GM19463 (cell line): ENCODE results near the gene LRP6.
"Not testable (repeated sequence)": the region's sequence is repeated elsewhere in the genome, so short reads cannot be mapped to it uniquely, and the experiment has no call there.

Experiments used
- ATAC-seq: cut with Tn5 transposase; IDR thresholded peaks from one replicate; pipeline ENCODE4 v1.9.1; 2021; ENCODE audit warnings: mild to moderate bottlenecking, moderate library complexity; ENCODE audit not compliant: unreplicated experiment

Gene LRP6

GRCh38 chr12:12127304-12127703 is 139.5 kb downstream of the LRP6 start:
- ATAC-seq, result no peak

GRCh38 chr12:12126551-12126950 is 140.3 kb downstream of the LRP6 start:
- no peak for ATAC-seq

GRCh38 chr12:12123036-12123604 is 143.7 kb downstream of the LRP6 start:
- ATAC-seq, result no peak

GRCh38 chr12:12121061-12121460 is 145.8 kb downstream of the LRP6 start:
- ATAC-seq, result no peak

GRCh38 chr12:12116677-12117076 is 150.2 kb downstream of the LRP6 start:
- ATAC-seq, result no peak

- no peak for ATAC-seq
Measured at GRCh38 chr12:12115514-12115913, 151.3 kb downstream of the LRP6 start.

- ATAC-seq, result not testable (repeated sequence)
Measured at GRCh38 chr12:12110923-12111555, 155.8 kb downstream of the LRP6 start.

GRCh38 chr12:12108441-12109058 is 158.3 kb downstream of the LRP6 start:
- ATAC-seq, result no peak

- no peak for ATAC-seq
Measured at GRCh38 chr12:12107678-12108077, 159.2 kb downstream of the LRP6 start.

GRCh38 chr12:12099102-12099501 is 167.7 kb downstream of the LRP6 start:
- ATAC-seq, result no peak

- ATAC-seq, result no peak
Measured at GRCh38 chr12:12098691-12099015, 168.2 kb downstream of the LRP6 start.

- no peak for ATAC-seq
Measured at GRCh38 chr12:12097891-12098690, 168.8 kb downstream of the LRP6 start.

- ATAC-seq, result no peak
Measured at GRCh38 chr12:12095021-12095420, 171.8 kb downstream of the LRP6 start.

- ATAC-seq, result no peak
Measured at GRCh38 chr12:12094481-12094880, 172.4 kb downstream of the LRP6 start.

- ATAC-seq, result no peak
Measured at GRCh38 chr12:12091977-12092663, 174.7 kb downstream of the LRP6 start.

GRCh38 chr12:12091071-12091470 is 175.8 kb downstream of the LRP6 start:
- no peak for ATAC-seq

- no peak for ATAC-seq
Measured at GRCh38 chr12:12088761-12089160, 178.1 kb downstream of the LRP6 start.

- no peak for ATAC-seq
Measured at GRCh38 chr12:12088147-12088546, 178.7 kb downstream of the LRP6 start.

- no peak for ATAC-seq
Measured at GRCh38 chr12:12087693-12088034, 179.2 kb downstream of the LRP6 start.

GRCh38 chr12:12086973-12087692 is 179.7 kb downstream of the LRP6 start:
- ATAC-seq, result no peak

- ATAC-seq, result no peak
Measured at GRCh38 chr12:12086362-12086761, 180.5 kb downstream of the LRP6 start.
